A673 (cell line): Measurements from ENCODE around the gene LHX6. TPM values are rescaled to one million over a fixed set of nuclear protein-coding genes. Genes with fewer than 3 reads are reported as not detected.

ENCODE experiments used
- BruUV-seq: library from RNA; stranded (reverse); fragments of 400-500 nt; replicated peaks from 2 replicates; lab custom pipeline; 2021; lab: Mats Ljungman, UMichigan
- CTCF ChIA-PET: fragments of 300-600 bp; sonication (Branson Sonifier 250); formaldehyde crosslinking; loops from one replicate; lab custom pipeline; 2022; ENCODE audit warnings: antibody characterized with exemption; lab: Charles Lee
- POLR2A ChIA-PET: fragments of 300-600 bp; sonication (Branson Sonifier 250); formaldehyde crosslinking; loops from one replicate; lab custom pipeline; 2022; ENCODE audit warnings: antibody characterized with exemption; ENCODE audit not compliant: low non-redundant PET; lab: Charles Lee
- DNase-seq: peaks from one replicate; pipeline ENCODE4 v3.0.0-alpha.2; 2015; ENCODE audit warnings: low spot score
- H3K27ac ChIP-seq: fragments of 200-600 bp; sonication (generic); 2 replicates; pipeline ENCODE4 v1.5.1; 2016; ENCODE audit warnings: mixed run types, low read depth, mild to moderate bottlenecking, mixed read lengths, antibody characterized with exemption, low read length; ENCODE audit not compliant: poor library complexity, severe bottlenecking
- H3K27me3 ChIP-seq: fragments of 200-600 bp; sonication (generic); replicated peaks from 2 replicates; pipeline ENCODE4 v1.6.1; 2017; ENCODE audit warnings: mixed run types, low read depth, mild to moderate bottlenecking, mixed read lengths, antibody characterized with exemption, low read length; ENCODE audit not compliant: insufficient read depth, poor library complexity
- H3K36me3 ChIP-seq: fragments of 200-600 bp; sonication (generic); 2 replicates; pipeline ENCODE4 v1.6.1; 2016; ENCODE audit warnings: mixed run types, mild to moderate bottlenecking, mixed read lengths, antibody characterized with exemption, low read length; ENCODE audit not compliant: insufficient read depth, poor library complexity, severe bottlenecking
- H3K4me1 ChIP-seq: fragments of 200-600 bp; sonication (generic); 2 replicates; pipeline ENCODE4 v1.6.1; 2017; ENCODE audit warnings: mixed run types, mild to moderate bottlenecking, mixed read lengths, antibody characterized with exemption, low read length; ENCODE audit not compliant: insufficient read depth, poor library complexity, severe bottlenecking
- H3K4me3 ChIP-seq: fragments of 200-600 bp; sonication (generic); 2 replicates; pipeline ENCODE4 v1.5.1; 2016; ENCODE audit warnings: low read depth, mixed run types, mild to moderate bottlenecking, mixed read lengths, low read length; ENCODE audit not compliant: poor library complexity, severe bottlenecking
- H3K9me3 ChIP-seq: fragments of 200-600 bp; sonication (generic); 2 replicates; pipeline ENCODE4 v1.6.1; 2016; ENCODE audit warnings: mixed run types, low read depth, mild to moderate bottlenecking, mixed read lengths, antibody characterized with exemption, low read length; ENCODE audit not compliant: poor library complexity, severe bottlenecking
- CTCF ChIP-seq: fragments of 300-800, 200-600 bp; sonication (generic); conservative IDR thresholded peaks from 2 replicates; pipeline ENCODE4 v1.5.1; 2017; ENCODE audit warnings: low read depth, mild to moderate bottlenecking, antibody characterized with exemption, low read length, moderate library complexity, mixed read lengths
- EZH2 ChIP-seq: fragments of 200-600 bp; sonication (generic); IDR thresholded peaks from 2 replicates; pipeline ENCODE4 v1.6.1; 2017; ENCODE audit warnings: borderline replicate concordance, low read depth, mild to moderate bottlenecking, mixed read lengths, antibody characterized with exemption, low read length; ENCODE audit not compliant: poor library complexity, severe bottlenecking
- intact Hi-C: fragments of 100-400 bp; cut with micrococcal nuclease; formaldehyde crosslinking; loops from one replicate; pipeline ENCODE4 v1.10.0; 2022; ENCODE audit not compliant: unreplicated experiment
- total RNA-seq: library from RNA; stranded (reverse); gene quantifications from 2 replicates; pipeline ENCODE4 v1.2.3, GENCODE V29; 2021

LHX6 gene
- total RNA-seq, 1 experiment from 2014 or later = not detected

DNA sequence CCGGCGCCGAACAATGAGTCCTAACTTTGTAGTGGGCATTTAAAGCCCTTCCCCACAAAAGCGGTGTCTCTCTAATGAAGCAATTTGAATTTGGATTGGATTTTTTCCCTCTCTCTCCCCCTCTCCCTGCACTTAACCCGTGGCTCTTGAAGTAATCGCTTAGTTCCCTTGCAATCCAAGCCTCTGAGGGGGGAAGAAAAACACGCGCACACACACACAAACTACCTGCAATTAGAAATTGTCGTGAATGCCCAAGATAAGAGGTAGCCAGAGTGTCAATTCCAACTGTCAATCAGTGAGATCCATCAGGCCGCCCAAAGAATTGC is 1.2 kb downstream of the LHX6 start:
- no peak for TF ChIP-seq CTCF
- TF ChIP-seq EZH2 = peak; percentile 27
- Histone ChIP-seq H3K27me3 (peaks cover 98% of the 10 kb centered on the region), H3K9me3 (no peaks in the 10 kb centered on the region), H3K4me3 (no peak overlapping the region), H3K27ac (no peak overlapping the region), H3K36me3 (no peaks in the 10 kb centered on the region), H3K4me1 (no peaks in the 10 kb centered on the region)
- ChIA-PET POLR2A (no interaction called here), CTCF (no interaction called here)
- no TSS peak for BruUV-seq
- DNase-seq = no peak
- intact Hi-C loops = no loop called here

DNA sequence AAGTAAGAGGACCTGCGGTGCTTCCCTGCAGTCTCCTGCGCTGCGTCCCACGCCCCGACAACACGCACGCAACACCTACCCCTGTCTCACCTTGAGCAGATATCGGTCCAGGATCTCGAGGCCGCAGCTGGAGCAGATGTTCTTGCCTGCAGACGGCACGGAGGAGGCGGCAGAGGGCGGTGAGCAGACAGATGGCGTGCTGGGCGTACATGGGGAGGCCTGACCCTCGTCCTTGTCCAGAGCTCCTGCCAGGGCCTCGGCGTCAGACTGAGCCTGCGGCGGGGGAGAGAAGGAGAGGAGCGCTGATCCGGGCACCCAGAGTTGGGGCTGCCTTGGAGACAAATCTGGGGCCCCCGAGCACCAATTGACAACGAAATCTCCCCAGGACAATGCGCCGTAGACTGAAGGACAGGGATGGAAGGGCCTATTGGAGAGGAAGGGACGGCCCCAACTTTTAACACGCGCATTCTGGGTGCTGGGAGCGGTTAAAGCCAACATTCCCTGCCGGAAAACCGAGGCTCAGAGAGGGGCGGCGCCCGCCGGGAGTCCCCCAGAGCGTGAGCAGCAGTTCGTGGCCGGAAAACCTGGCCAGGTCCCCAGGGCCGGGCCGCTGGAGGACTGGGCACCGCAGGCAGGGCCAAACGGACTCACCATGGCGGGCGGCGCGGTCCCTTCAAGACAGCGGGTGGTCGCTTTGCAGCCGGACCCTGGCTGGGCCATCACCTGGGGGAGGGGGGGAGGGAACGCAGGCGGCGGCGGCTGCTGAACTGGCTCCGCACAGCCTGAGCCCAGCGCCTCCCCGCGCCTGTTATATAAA is 1.8 kb downstream of the LHX6 start:
- intact Hi-C loops = no loop called here
- H3K27me3 ChIP-seq = peaks cover 99% of the 10 kb centered on the region
- no TSS peak for BruUV-seq
- CTCF ChIA-PET = no interaction called here
- H3K9me3 ChIP-seq = no peaks in the 10 kb centered on the region
- H3K27ac ChIP-seq = no peak overlapping the region
- no peak overlapping the region for H3K4me3 ChIP-seq
- H3K4me1 ChIP-seq = no peaks in the 10 kb centered on the region
- POLR2A ChIA-PET = no interaction called here
- DNase-seq = no peak
- H3K36me3 ChIP-seq = no peaks in the 10 kb centered on the region
- TF ChIP-seq EZH2 (peak; percentile 40), CTCF (no peak)

GRCh38 chr9:122226142-122226757 is 2.5 kb downstream of the LHX6 start:
- intact Hi-C loops = no loop called here
- TF ChIP-seq CTCF (no peak), EZH2 (peak; percentile 98)

More at GRCh38 chr9:122226142-122226757, 2.5 kb downstream of the LHX6 start:
- no TSS peak for BruUV-seq
- H3K4me1 ChIP-seq = no peaks in the 10 kb centered on the region
- no peak overlapping the region for H3K27ac ChIP-seq
- ChIA-PET CTCF (no interaction called here), POLR2A (no interaction called here)
- no peaks in the 10 kb centered on the region for H3K36me3 ChIP-seq
- no peak overlapping the region for H3K4me3 ChIP-seq
- peaks cover 99% of the 10 kb centered on the region for H3K27me3 ChIP-seq
- DNase-seq = no peak
- no peaks in the 10 kb centered on the region for H3K9me3 ChIP-seq
